Liver (tissue), 9 donors: Measurements from ENCODE around the gene AMHR2. TPM values are rescaled to one million over a fixed set of nuclear protein-coding genes. Genes with fewer than 3 reads are reported as not detected.
"Not testable (repeated sequence)": the region's sequence is repeated elsewhere in the genome, so short reads cannot be mapped to it uniquely, and the experiment has no call there.

Experiments used
- DNase-seq: peaks from one replicate; pipeline ENCODE4 v3.0.0-alpha.2; 2017; ENCODE audit warnings: low spot score
- H3K27ac ChIP-seq, 2 donors: one replicate each; pipeline ENCODE4 v1.7.0; 2013; ENCODE audit warnings: inconsistent platforms in 2 of 2, low read length in 2 of 2, control low read depth in 1 of 2, low read depth in 1 of 2, mild to moderate bottlenecking in 1 of 2
- H3K27me3 ChIP-seq, 4 donors: one replicate each; pipeline versions ENCODE4 v1.6.1 to v1.7.0; 2013; ENCODE audit warnings: low read length in 3 of 4, inconsistent platforms in 1 of 4, mild to moderate bottlenecking in 1 of 4, moderate library complexity in 1 of 4; ENCODE audit not compliant: control insufficient read depth in 4 of 4, insufficient read depth in 4 of 4
- H3K36me3 ChIP-seq, 4 donors: one replicate each; pipeline versions ENCODE4 v1.6.1 to v1.7.0; 2013; ENCODE audit warnings: low read length in 3 of 4, mild to moderate bottlenecking in 3 of 4, low read depth in 1 of 4, moderate library complexity in 1 of 4; ENCODE audit not compliant: control insufficient read depth in 4 of 4, insufficient read depth in 3 of 4
- H3K4me1 ChIP-seq, 4 donors: one replicate each; pipeline versions ENCODE4 v1.6.1 to v1.7.0; 2013; ENCODE audit warnings: low read length in 3 of 4, mild to moderate bottlenecking in 3 of 4, moderate library complexity in 1 of 4; ENCODE audit not compliant: control insufficient read depth in 4 of 4, insufficient read depth in 4 of 4
- H3K4me3 ChIP-seq, 3 donors: one replicate each; pipeline versions ENCODE4 v1.6.1 to v1.7.0; 2013; ENCODE audit warnings: low read length in 3 of 3, control low read depth in 1 of 3, low read depth in 1 of 3, mild to moderate bottlenecking in 1 of 3
- H3K9ac ChIP-seq, 2 donors: one replicate each; pipeline ENCODE4 v1.7.0; 2013; ENCODE audit warnings: low read length in 2 of 2, mild to moderate bottlenecking in 2 of 2, moderate library complexity in 2 of 2, control low read depth in 1 of 2, low read depth in 1 of 2
- H3K9me3 ChIP-seq, 4 donors: one replicate each; pipeline versions ENCODE4 v1.6.1 to v1.7.0; 2013; ENCODE audit warnings: low read length in 3 of 4; ENCODE audit not compliant: control insufficient read depth in 4 of 4
- ATF3 ChIP-seq: IDR thresholded peaks from 2 replicates; pipeline ENCODE4 v1.6.1; 2016; ENCODE audit warnings: antibody characterized with exemption
- CTCF ChIP-seq: fragments of 150-350 bp; IDR thresholded peaks from 2 replicates; pipeline ENCODE4 v1.5.1; 2017; ENCODE audit warnings: improper control_type of control experiment, low read depth, low read length; ENCODE audit not compliant: missing input control
- EGR1 ChIP-seq, 2 donors: IDR thresholded peaks; 2 replicates each; pipeline ENCODE4 v1.6.1; 2016 to 2018; ENCODE audit warnings: antibody characterized with exemption in 2 of 2, low read depth in 2 of 2
- FOXA1 ChIP-seq: IDR thresholded peaks from 2 replicates; pipeline ENCODE4 v1.6.1; 2016; ENCODE audit warnings: antibody characterized with exemption
- FOXA2 ChIP-seq: IDR thresholded peaks from 2 replicates; pipeline ENCODE4 v1.6.1; 2016; ENCODE audit warnings: antibody characterized with exemption
- GABPA ChIP-seq, 2 donors: IDR thresholded peaks in 1 of 2; conservative IDR thresholded peaks in 1 of 2; 2 replicates each; pipeline ENCODE4 v1.6.1; 2016; ENCODE audit warnings: antibody characterized with exemption in 2 of 2, mild to moderate bottlenecking in 1 of 2, moderate library complexity in 1 of 2
- HNF4A ChIP-seq, 2 donors: conservative IDR thresholded peaks; 2 replicates each; pipeline ENCODE4 v1.6.1; 2016; ENCODE audit warnings: antibody characterized with exemption in 2 of 2, mild to moderate bottlenecking in 2 of 2
- HNF4G ChIP-seq: IDR thresholded peaks from 2 replicates; pipeline ENCODE4 v1.6.1; 2016; ENCODE audit warnings: antibody characterized with exemption
- JUND ChIP-seq, 2 donors: IDR thresholded peaks; 2 replicates each; pipeline ENCODE4 v1.6.1; 2016; ENCODE audit warnings: antibody characterized with exemption in 2 of 2
- MAX ChIP-seq: IDR thresholded peaks from 2 replicates; pipeline ENCODE4 v1.6.1; 2016; ENCODE audit warnings: antibody characterized with exemption
- NR2F2 ChIP-seq: IDR thresholded peaks from 2 replicates; pipeline ENCODE4 v1.6.1; 2016; ENCODE audit warnings: antibody characterized with exemption
- RAD21 ChIP-seq, 2 donors: IDR thresholded peaks; 2 replicates each; pipeline ENCODE4 v1.6.1; 2016; ENCODE audit warnings: antibody characterized with exemption in 2 of 2, mild to moderate bottlenecking in 2 of 2
- REST ChIP-seq: IDR thresholded peaks from 2 replicates; pipeline ENCODE4 v1.6.1; 2016; ENCODE audit warnings: antibody characterized with exemption, mild to moderate bottlenecking
- RXRA ChIP-seq, 2 donors: IDR thresholded peaks; 2 replicates each; pipeline ENCODE4 v1.6.1; 2017 to 2018; ENCODE audit warnings: antibody characterized with exemption in 2 of 2, mild to moderate bottlenecking in 1 of 2
- SP1 ChIP-seq: IDR thresholded peaks from 2 replicates; pipeline ENCODE4 v1.6.1; 2018; ENCODE audit warnings: antibody characterized with exemption, mild to moderate bottlenecking
- TAF1 ChIP-seq: conservative IDR thresholded peaks from 2 replicates; pipeline ENCODE4 v1.6.1; 2016; ENCODE audit warnings: antibody characterized with exemption, mild to moderate bottlenecking
- YY1 ChIP-seq: IDR thresholded peaks from 2 replicates; pipeline ENCODE4 v1.6.1; 2016; ENCODE audit warnings: antibody characterized with exemption, mild to moderate bottlenecking
- ZBTB33 ChIP-seq: IDR thresholded peaks from 2 replicates; pipeline ENCODE4 v1.6.1; 2016; ENCODE audit warnings: antibody characterized with exemption
- WGBS: extraction: QIAGEN DNeasy Blood & Tissue Kit; methylation state at CpG from one replicate; pipeline ENCODE4 v1.1.7; 2013; 5-methylcytosine and 5-hydroxymethylcytosine counted together
- polyA plus RNA-seq, 2 donors: library from polyadenylated mRNA; stranded (reverse) in 1 of 2; unstranded in 1 of 2; fragments of 200-250 nt in 1 of 2; fragments of >200 nt in 1 of 2; fragmentation: Nextera tagmentation in 1 of 2; extraction: Ambion mirVana in 1 of 2; gene quantifications; one replicate each; pipeline versions ENCODE4 v1.2.1 to v1.2.3, GENCODE V29; 2013 to 2015
- total RNA-seq, 2 donors: library from RNA; depleted of rRNA; stranded (reverse); fragments of >200 nt; gene quantifications; one replicate each; pipeline ENCODE4 v1.2.3, GENCODE V29; 2014
- donor health status: healthy.
- donor health status: healthy.
- donor health status: healthy.
- donor health status: healthy.
- donor health status: healthy.

Gene AMHR2
- total RNA-seq = under 1 TPM; 0.67 to 0.89 TPM
- 1 to 10 TPM in 1 of 2 donors, under 1 TPM in 1; 0.96 to 1.3 TPM for polyA plus RNA-seq

- Histone ChIP-seq H3K9me3 (no peaks in the 10 kb centered on the region), H3K4me3 (no peak within 1 kb of the TSS), H3K27me3 (no peaks in the 10 kb centered on the region), H3K36me3 (no peaks in the 10 kb centered on the region), H3K27ac (no peak within 1 kb of the TSS), H3K4me1 (peaks cover 0 to 4% (median 2%) of the 10 kb centered on the region in 4 donors), H3K9ac (no peak within 1 kb of the TSS)
- no peak for DNase-seq
- TF ChIP-seq JUND (IDR thresholded peaks at IDR 0.05) (no peak), RAD21 (IDR thresholded peaks at IDR 0.05) (no peak), RXRA (IDR thresholded peaks at IDR 0.05) (no peak), FOXA1 (no peak), CTCF (no peak), NR2F2 (no peak), HNF4A (conservative IDR thresholded peaks at IDR 0.05) (no peak), REST (no peak), SP1 (no peak), HNF4G (no peak), MAX (no peak), ZBTB33 (no peak), YY1 (no peak), TAF1 (no peak), EGR1 (IDR thresholded peaks at IDR 0.05; ENCODE audit: low read depth in 2 of 2) (no peak), FOXA2 (no peak), ATF3 (no peak), GABPA (IDR thresholded peaks at IDR 0.05 in 1 of 2, conservative IDR thresholded peaks at IDR 0.05 in 1 of 2) (no peak)
- WGBS = 96% methylated on average over 1 of the region's 1 CpG
Measured at GRCh38 chr12:53423597-53423996, at the start of gene AMHR2. Gene AMHR2 (plus strand): TSS chr12:53423855. CDS start chr12:53423935, 80 bp downstream.

- H3K9ac ChIP-seq, H3K27me3 ChIP-seq, H3K36me3 ChIP-seq, H3K4me3 ChIP-seq, H3K9me3 ChIP-seq, DNase-seq: not testable (repeated sequence)
- 84% methylated on average over 14 of the region's 14 CpGs for WGBS
- Histone ChIP-seq H3K27ac (peak overlapping the region; percentile 66 to 84), H3K4me1 (peaks cover 7 to 32% (median 17%) of the 10 kb centered on the region in 4 donors)
Measured at GRCh38 chr12:53374277-53374676, 49.4 kb upstream of the AMHR2 start.
